HG02938 (cell line): ENCODE data around the gene TP53RK.

Experiments
- ATAC-seq: cut with Tn5 transposase; IDR thresholded peaks from one replicate; pipeline ENCODE4 v1.9.1; 2021; ENCODE audit warnings: mild to moderate bottlenecking, moderate library complexity; ENCODE audit not compliant: unreplicated experiment

TP53RK gene

DNA sequence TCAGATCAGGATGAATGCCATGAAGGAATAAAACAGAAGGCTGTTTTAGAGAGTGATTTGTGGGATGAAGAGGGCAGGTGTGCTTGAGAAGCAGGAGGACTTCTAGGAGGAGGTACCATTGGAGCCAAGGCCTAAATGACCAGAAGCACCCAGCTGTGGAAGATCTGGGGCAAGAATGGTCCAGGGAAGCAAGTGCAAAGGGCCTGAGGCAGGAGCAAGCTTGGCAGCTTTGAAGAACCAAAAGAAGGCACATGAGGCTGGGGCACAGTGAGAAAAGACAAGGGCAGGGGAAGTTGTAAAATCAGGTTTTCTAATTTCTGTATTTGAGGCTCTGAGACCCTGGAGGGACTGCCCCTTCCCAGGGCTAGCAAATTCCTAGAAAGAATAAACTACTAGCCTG is 47.8 kb downstream of the TP53RK start:
- ATAC-seq = no peak

DNA sequence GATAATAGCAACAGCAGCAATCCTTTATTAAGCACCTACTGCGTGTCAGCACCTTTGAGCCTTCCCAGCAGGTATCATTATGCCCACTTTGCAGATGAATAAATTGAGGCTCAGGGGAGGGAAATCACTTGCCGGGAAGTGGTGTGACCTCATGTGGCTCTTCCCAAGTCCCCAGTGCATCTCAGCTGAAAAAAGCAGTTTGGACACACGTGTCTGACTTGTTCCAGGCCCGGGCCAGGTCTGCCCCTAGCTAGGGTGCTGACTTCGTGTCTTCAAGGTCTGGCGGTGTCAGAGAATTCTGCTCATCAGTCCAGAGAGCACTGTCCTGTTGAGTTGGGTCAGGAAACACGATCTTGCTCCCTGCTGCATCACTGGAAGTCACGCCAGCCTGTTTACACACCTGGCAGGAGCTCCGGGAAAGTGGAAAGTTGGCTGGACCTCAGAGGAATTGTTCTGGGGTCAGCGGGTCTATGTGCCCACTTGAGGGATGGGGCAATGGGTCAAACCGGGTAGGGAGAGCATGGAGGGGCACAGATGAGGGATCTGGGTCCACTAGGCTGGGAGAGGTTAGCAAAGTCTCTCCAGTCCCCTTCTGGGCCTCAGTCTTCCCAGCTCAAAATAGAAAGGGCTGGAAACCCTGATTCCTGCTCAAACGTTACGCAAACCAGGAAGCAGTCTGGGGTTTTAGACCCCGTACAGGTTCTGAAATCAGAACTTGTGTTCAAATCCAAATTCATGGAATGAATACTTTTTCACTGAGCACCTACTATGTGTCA is 48.5 kb downstream of the TP53RK start:
- no peak for ATAC-seq

DNA sequence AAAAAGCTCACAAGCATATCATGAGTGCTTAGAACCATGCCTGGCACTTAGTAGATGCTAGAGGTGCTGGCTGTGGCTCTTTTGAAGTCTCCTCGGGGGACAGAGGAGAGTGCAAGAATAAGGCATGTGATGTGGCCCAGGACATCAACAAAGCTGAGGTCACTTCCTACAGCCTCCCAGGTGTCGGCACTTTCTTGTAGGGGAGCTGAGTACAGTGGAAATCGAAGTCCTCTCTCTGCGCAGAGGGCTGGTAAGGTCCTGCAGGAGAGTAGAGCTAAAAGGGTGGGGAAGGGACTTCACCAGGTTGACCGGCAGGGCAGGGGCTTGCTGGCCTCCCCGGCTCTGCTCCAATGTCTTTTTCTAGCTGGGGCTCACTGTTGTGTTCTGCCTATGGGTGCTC is 49.2 kb downstream of the TP53RK start:
- ATAC-seq = no peak

DNA sequence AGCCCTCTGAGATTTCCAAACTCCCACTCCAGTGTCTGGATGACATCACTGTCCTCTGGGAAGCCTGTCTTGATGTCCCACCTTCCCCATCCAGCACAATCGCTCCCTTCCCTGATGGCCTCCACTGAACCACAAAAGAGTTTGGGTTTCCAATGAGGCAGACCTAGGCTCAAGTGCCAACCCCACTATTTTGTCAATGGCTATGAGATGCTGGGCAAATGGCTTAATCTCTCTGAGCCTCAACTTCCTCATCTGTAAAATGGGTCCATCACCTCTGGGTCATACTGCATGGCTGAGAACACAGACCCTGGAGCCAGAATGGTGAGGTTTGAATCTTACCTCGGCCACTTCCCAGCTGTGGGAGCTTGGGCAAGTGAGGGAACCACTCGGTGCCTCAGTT is 49.7 kb downstream of the TP53RK start:
- ATAC-seq = no peak

DNA sequence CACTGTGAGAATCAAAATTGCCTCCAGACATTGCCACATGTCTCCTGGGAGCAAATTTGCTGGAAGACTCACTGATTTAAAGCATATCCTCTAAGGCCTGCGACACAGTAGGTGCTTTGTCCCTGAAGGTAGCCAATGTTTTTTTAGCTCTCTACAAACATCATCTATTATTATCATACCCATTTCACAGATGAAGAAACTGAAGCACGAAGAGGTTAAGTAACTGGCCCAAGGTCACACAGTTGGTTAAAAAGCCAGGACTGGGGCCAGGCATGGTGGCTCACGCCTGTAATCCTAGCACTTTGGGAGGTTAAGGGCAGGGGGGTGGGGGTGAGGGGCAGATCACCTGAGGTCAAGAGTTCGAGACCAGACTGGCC is 50.4 kb downstream of the TP53RK start:
- no peak for ATAC-seq

DNA sequence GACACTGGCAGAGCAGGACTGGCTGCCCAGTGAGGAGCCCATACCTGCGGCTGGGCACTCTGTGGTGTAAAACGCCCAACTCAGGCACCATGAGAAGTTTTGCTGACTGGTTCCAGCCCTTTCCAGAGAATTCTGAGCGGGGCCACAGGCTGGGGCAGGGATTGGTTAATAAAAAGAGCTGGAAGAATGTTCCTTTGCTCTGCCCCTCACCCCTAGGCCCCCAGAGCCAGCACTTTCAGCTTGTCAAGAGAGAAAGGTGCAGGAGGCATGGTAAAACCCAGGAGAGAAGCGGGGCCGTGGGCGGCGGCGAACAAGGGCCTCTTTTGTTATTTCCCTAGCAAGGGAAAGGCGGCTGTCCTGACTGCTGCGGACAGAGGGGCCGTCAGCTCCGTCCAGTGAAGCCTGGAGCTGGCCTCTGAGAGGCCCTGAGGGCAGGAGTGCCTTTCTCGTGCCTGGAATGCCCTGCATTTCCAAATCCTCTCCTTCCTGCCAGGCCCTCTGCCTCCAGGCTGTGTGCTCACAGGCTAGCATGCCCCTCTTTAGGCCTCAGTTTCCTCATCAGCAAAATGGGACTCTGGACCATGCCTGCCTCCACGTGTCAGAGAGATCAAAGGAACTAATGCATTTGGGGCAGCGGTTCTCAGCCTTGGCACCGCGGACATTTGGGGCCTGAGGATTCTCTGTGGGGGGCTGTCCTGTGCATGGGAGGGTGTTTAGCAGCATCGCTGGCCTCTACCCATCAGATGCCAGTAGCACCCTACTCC is 50.9 kb downstream of the TP53RK start:
- ATAC-seq = no peak

DNA sequence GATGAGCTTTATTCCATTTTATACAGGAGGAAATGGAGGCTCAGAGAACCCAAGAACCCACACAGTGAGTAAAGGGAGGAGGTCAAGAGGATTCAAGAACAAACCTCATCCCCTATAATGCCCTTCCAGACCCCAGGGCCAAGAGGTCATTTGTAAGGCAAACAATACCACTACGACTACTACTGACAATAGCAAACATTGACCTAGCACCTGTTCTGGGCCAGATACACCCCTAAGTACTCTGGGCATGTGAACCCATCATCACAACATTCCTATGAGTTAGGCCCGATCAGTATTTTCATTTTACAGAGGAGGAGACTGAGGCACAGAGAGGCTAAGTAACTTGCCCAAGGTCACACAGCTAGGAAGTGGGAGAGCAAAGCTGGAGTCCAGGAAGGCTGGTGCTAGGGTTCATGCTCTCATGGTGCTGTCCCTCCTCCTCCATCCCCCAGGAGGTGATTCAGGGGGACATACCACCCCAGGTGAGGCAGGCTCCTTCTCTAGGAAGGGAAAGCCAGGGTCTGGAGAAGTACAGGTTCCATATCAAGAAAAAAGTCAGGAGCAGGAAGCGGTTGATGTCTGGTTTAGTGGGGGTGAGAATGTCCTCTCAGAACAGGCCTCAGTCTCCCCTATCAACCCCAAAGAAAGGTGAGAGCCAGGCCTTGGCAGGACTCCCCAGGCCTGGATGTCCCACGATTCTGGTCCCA is 51.7 kb downstream of the TP53RK start:
- ATAC-seq = no peak

DNA sequence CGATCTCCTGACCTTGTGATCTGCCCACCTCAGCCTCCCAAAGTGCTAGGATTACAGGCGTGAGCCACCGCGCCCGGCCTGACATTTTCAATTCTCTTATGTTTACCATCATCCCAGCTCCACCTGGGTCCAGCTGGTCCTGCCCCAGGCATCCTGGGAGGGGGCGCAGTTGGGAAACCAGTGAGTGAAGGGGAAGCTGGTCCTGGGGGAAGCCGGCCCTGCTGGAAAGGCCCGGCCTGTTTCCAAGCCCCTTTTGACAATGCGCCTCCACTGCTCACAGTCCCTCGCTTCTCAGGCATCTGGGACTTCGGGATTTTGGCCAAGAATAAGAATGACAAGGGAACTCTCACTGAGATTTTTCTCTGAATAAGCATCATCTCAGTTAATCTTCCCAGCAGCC is 52.2 kb downstream of the TP53RK start:
- no peak for ATAC-seq

DNA sequence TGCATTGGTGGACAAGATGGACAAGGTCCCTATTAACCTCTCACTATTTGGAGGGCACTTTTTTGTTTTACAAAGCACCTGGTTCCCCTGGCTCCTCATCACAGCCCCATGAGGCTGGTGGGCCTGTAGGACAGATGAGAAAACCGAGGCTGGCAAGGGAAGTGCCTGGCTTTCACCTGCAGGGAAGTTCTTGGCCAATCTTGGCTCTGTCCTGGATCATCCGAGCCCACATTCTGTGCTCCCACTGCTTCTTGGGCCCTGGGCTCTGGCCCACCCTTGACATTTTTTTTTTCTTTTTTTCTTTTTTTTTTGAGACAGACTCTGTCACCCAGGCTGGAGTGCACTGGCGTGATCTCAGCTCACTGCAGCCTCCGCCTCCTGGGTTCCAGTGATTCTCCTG is 52.7 kb downstream of the TP53RK start:
- no peak for ATAC-seq

DNA sequence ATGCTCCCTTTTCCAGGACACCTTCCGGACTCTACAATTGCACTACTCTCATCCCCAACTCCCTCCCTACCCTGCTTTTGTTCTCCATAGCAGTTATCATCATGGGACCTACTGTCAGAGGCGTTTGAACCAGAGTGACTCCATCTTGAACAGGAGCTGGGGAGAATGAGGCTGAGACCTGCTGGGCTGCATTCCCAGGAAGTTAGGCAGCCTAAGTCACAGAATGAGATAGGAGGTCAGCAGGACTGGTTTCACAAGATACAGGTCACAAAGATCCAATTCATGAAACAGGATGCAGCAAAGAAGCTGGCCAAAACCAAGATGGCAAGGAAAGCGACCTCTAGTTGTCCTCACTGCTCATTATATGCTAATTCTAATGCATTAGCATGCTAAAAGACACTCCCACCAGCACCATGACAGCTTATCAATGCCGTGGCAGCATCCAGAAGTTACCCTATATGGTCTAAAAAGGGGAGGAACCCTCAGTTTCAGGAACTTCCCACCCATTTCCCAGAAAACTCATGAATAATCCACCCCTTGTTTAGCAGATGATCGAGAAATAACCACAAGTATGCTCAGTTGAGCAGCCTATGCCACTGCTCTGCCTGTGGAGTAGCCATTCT is 53.6 kb downstream of the TP53RK start:
- no peak for ATAC-seq

DNA sequence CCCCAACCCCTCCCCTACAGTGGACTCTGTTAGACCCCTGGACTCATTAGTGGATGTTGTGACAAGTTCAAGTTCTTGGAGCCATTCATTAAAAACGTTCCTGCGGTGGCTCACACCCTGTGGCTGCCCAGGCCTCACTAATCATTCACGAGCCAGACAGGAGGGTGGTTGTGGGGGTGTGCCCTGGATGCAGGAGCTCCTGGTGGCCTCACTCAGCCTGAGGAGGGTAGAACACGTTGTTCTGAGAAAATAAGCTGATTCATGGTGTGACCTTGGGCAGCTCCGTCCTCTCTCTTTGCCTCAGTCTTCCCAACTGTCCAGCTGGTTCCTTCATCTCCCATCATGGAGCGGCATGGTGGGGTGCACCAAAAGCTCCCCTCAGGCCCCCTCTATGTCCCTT is 54.7 kb downstream of the TP53RK start:
- ATAC-seq = no peak
